GM12878 (cell line): ENCODE results near the gene CCDC15. TPM values are rescaled to one million over a fixed set of nuclear protein-coding genes. Genes with fewer than 3 reads are reported as not detected.

Experiments
- ATAC-seq: fragments of 200-7000 bp; cut with Tn5 transposase; 3 replicates; pipeline ENCODE4 v1.9.1; 2020; ENCODE audit warnings: mild to moderate bottlenecking, moderate library complexity
- BruUV-seq: library from RNA; stranded (reverse); fragments of 400-500 nt; replicated peaks from 2 replicates; lab custom pipeline; 2021; lab: Mats Ljungman, UMichigan
- CTCF ChIA-PET: fragments of 300-600 bp; sonication (Branson Sonifier 250); formaldehyde crosslinking; extraction: SDS; loops from one replicate; lab custom pipeline; 2021; ENCODE audit warnings: inconsistent platforms; lab: Yijun Ruan, JAX
- POLR2A ChIA-PET: fragments of 350-600 bp; formaldehyde crosslinking; extraction: SDS; loops from one replicate; lab custom pipeline; 2021; ENCODE audit warnings: inconsistent platforms; lab: Charles Lee
- RAD21 ChIA-PET: fragments of 300-600 bp; sonication (Branson Sonifier 250); formaldehyde crosslinking; loops from one replicate; lab custom pipeline; 2023; ENCODE audit warnings: antibody characterized with exemption; ENCODE audit not compliant: unreplicated experiment; lab: Charles Lee
- SMC1A ChIA-PET: fragments of 300-600 bp; sonication (Branson Sonifier 250); formaldehyde crosslinking; loops from one replicate; lab custom pipeline; 2023; ENCODE audit not compliant: unreplicated experiment, uncharacterized antibody; lab: Charles Lee
- DNase-seq: peaks from one replicate; pipeline ENCODE4 v3.0.0-alpha.2; 2011; ENCODE audit warnings: low read depth, low spot score
- FAIRE-seq: peaks from 3 replicates; lab custom pipeline; 2011; peaks lifted over from hg19 to GRCh38; lab: Jason Lieb, UNC
- H2AFZ ChIP-seq: 2 replicates; pipeline ENCODE4 v1.6.0; 2011; ENCODE audit warnings: low read depth, low read length, control low read depth; ENCODE audit not compliant: control insufficient read depth
- H3K27ac ChIP-seq: 2 replicates; pipeline ENCODE4 v1.5.1; 2011; ENCODE audit warnings: control low read depth; ENCODE audit not compliant: control insufficient read depth, insufficient read depth
- H3K27me3 ChIP-seq, 2 experiments: replicated peaks in 1 of 2; 2 replicates each; pipeline versions ENCODE4 v1.6.0 to v1.6.1; 2011; ENCODE audit warnings: low read length in 1 of 2; ENCODE audit not compliant: control insufficient read depth in 2 of 2, insufficient read depth in 2 of 2
- H3K36me3 ChIP-seq, 2 experiments: 2 replicates each; pipeline ENCODE4 v1.5.1; 2011; ENCODE audit warnings: low read length in 1 of 2; ENCODE audit not compliant: control insufficient read depth in 2 of 2, insufficient read depth in 2 of 2
- H3K4me1 ChIP-seq: 2 replicates; pipeline ENCODE4 v1.6.1; 2011; ENCODE audit warnings: mild to moderate bottlenecking, low read length, moderate library complexity, mixed read lengths; ENCODE audit not compliant: control insufficient read depth, insufficient read depth
- H3K4me2 ChIP-seq: 2 replicates; pipeline ENCODE4 v1.6.0; 2011; ENCODE audit warnings: control low read depth; ENCODE audit not compliant: control insufficient read depth, insufficient read depth
- H3K4me3 ChIP-seq: fragments of 200-600 bp; sonication (generic); 2 replicates; pipeline ENCODE4 v1.5.1; 2016
- H3K79me2 ChIP-seq: 2 replicates; pipeline ENCODE4 v1.6.0; 2011; ENCODE audit warnings: low read length; ENCODE audit not compliant: control insufficient read depth, insufficient read depth
- H3K9ac ChIP-seq: 2 replicates; pipeline ENCODE4 v1.8.0; 2011; ENCODE audit warnings: low read length, control low read depth, mixed read lengths; ENCODE audit not compliant: control insufficient read depth, insufficient read depth
- H3K9me3 ChIP-seq: replicated peaks from 3 replicates; pipeline ENCODE4 v1.5.1; 2011; ENCODE audit warnings: mild to moderate bottlenecking, low read length; ENCODE audit not compliant: control insufficient read depth, insufficient read depth
- H4K20me1 ChIP-seq: 2 replicates; pipeline ENCODE4 v1.6.0; 2011; ENCODE audit not compliant: control insufficient read depth, insufficient read depth
- ETV6 ChIP-seq, 2 experiments: fragments of 450-650 bp in 1 of 2; IDR thresholded peaks in 1 of 2; conservative IDR thresholded peaks in 1 of 2; 2 replicates each; pipeline ENCODE4 v1.6.1; 2014; ENCODE audit warnings: antibody characterized with exemption in 1 of 2, borderline replicate concordance in 1 of 2, low read depth in 1 of 2, mild to moderate bottlenecking in 1 of 2, moderate library complexity in 1 of 2
- GABPA ChIP-seq: IDR thresholded peaks from 2 replicates; pipeline ENCODE4 v1.6.1; 2014; ENCODE audit warnings: antibody characterized with exemption, low read depth, mild to moderate bottlenecking, inconsistent platforms
- IRF4 ChIP-seq: IDR thresholded peaks from 2 replicates; pipeline ENCODE4 v1.6.1; 2011; ENCODE audit warnings: low read depth, low read length
- KDM1A ChIP-seq: fragments of 200-600 bp; sonication (generic); IDR thresholded peaks from 2 replicates; pipeline ENCODE4 v1.6.1; 2016; ENCODE audit warnings: borderline replicate concordance
- MYC ChIP-seq: IDR thresholded peaks from 2 replicates; pipeline ENCODE4 v1.6.1; 2011; ENCODE audit warnings: mild to moderate bottlenecking, low read length, moderate library complexity, inconsistent platforms; ENCODE audit not compliant: insufficient read depth, insufficient replicate concordance, insufficient read length, severe bottlenecking
- NFYA ChIP-seq: IDR thresholded peaks from 2 replicates; pipeline ENCODE4 v1.6.1; 2011; ENCODE audit warnings: low read depth, mild to moderate bottlenecking, low read length, improper control_type of control experiment, borderline replicate concordance
- NR2C1 ChIP-seq: fragments of 450-650 bp; IDR thresholded peaks from 2 replicates; pipeline ENCODE4 v1.6.1; 2017; ENCODE audit warnings: antibody characterized with exemption, mild to moderate bottlenecking, moderate library complexity
- NR2F1 ChIP-seq: fragments of 450-650 bp; conservative IDR thresholded peaks from 2 replicates; pipeline ENCODE4 v1.6.1; 2017; ENCODE audit warnings: mild to moderate bottlenecking
- RB1 ChIP-seq: fragments of 450-650 bp; formaldehyde crosslinking; IDR thresholded peaks from 2 replicates; pipeline ENCODE4 v1.6.1; 2017; ENCODE audit warnings: mild to moderate bottlenecking, borderline replicate concordance
- RFX5 ChIP-seq: IDR thresholded peaks from 2 replicates; pipeline ENCODE4 v1.6.1; 2011; ENCODE audit warnings: low read depth, low read length, improper control_type of control experiment
- RUNX3 ChIP-seq: IDR thresholded peaks from 2 replicates; pipeline ENCODE4 v1.6.1; 2012; ENCODE audit warnings: low read length, inconsistent platforms
- SUZ12 ChIP-seq: fragments of 200-600 bp; sonication (generic); IDR thresholded peaks from one replicate; pipeline ENCODE4 v1.6.1; 2018; ENCODE audit warnings: antibody characterized with exemption, mild to moderate bottlenecking; ENCODE audit not compliant: unreplicated experiment
- WGBS: methylation state at CpG from one replicate; pipeline ENCODE4 v1.1.6; 2016; ENCODE audit warnings: low lambda C conversion rate; ENCODE audit not compliant: insufficient replicate concordance, insufficient coverage; ENCODE audit errors: missing lambda C conversion rate; 5-methylcytosine and 5-hydroxymethylcytosine counted together
- in situ Hi-C: fragments of 300-500 bp; cut with MboI; formaldehyde crosslinking; loops from 9 replicates; pipeline ENCODE4 v1.14.3; 2018; ENCODE audit warnings: mixed read lengths
- intact Hi-C: fragments of 100-400 bp; cut with micrococcal nuclease; formaldehyde crosslinking; loops from one replicate; pipeline ENCODE4 v1.14.2; 2022; ENCODE audit not compliant: unreplicated experiment
- polyA plus RNA-seq, 11 experiments: library from polyadenylated mRNA; depleted of rRNA in 4 of 11; unstranded in 6 of 11; stranded (reverse) in 5 of 11; fragments of >200 nt; fragmentation: Nextera tagmentation in 4 of 11; fragmentation: Illumina TruSeq in 1 of 11; extraction: Ambion mirVana in 4 of 11; extraction: Trizol in 1 of 11; gene quantifications; 1 replicate in 1 of 11; 2 replicates in 10 of 11; pipeline versions ENCODE4 v1.2.1 to v1.2.3, GENCODE V29; 2011 to 2016; ENCODE audit warnings: inconsistent platforms in 2 of 11, missing spikeins in 2 of 11, low read depth in 1 of 11
- total RNA-seq, 4 experiments: library from RNA; depleted of rRNA in 3 of 4; stranded (reverse); fragments of >200 nt in 3 of 4; fragmentation: Illumina TruSeq in 1 of 4; extraction: Trizol in 1 of 4; gene quantifications; 2 replicates each; pipeline versions ENCODE4 v1.2.1 to v1.2.3, GENCODE V29; 2013 to 2021

Gene CCDC15
- total and polyA plus RNA-seq, 10 of the 15 experiments (the other 5 are each of a cell fraction or from before 2014, with no cell fraction given), result 2.0 to 5.3 (median 3.3) TPM

DNA sequence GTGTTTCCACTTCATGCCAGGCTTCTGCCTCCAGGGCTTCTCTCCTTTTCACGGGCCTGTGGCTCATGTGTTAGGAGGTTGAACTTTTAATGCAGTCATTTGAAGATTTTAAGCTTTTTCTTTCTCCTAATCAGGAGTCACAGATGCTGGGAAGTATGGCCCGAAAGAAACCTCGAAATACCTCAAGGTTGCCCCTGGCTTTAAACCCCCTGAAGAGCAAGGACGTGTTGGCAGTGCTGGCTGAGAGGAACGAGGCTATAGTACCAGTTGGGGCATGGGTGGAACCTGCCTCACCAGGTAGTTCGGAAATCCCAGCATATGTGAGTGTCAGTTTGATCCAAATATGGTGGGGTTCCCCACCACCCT lies 571 bp downstream of the CCDC15 start:
- no peak for ATAC-seq
- ChIA-PET SMC1A (interaction anchor here (1.3 to 1.8 kb wide), 6 partner anchors 15 to 193 kb away, joined by 3 to 9 read pairs (median 4); partner anchors contain the start of genes SLC37A2 and TMEM218), RAD21 (interaction anchor here (1.1 to 1.8 kb wide), 5 partner anchors 116 to 157 kb away, joined by 3 to 8 read pairs (median 4); partner anchors contain the start of gene TMEM218), POLR2A (interaction anchor here (0.6 to 1.8 kb wide), 5 partner anchors 116 to 598 kb away, joined by 3 to 12 read pairs (median 6); partner anchors contain the start of gene TMEM218), CTCF (interaction anchor here (1.4 to 2.8 kb wide), 6 partner anchors 78 to 450 kb away, joined by 4 to 17 read pairs (median 6); no protein-coding TSS in a partner anchor)
- Histone ChIP-seq H3K27ac (peak overlapping the region; percentile 42), H4K20me1 (no peaks in the 10 kb centered on the region), H3K27me3 (no peaks in the 10 kb centered on the region), H3K4me2 (peak overlapping the region; percentile 77), H3K4me1 (no peaks in the 10 kb centered on the region; the same call in 1 of the 2 replicates), H3K9me3 (no peaks in the 10 kb centered on the region), H3K9ac (peak overlapping the region; percentile 64; the same call in 1 of the 2 replicates), H3K36me3 (no peaks in the 10 kb centered on the region), H3K4me3 (peak overlapping the region; percentile 79), H3K79me2 (no peaks in the 10 kb centered on the region), H2AFZ (peak overlapping the region; percentile 94)
- no peak for TF ChIP-seq IRF4
- TF ChIP-seq NFYA, result no peak
- TF ChIP-seq RB1, result no peak
- no peak for TF ChIP-seq NR2C1
- no peak for TF ChIP-seq MYC
- no peak for TF ChIP-seq RFX5
- no peak for TF ChIP-seq GABPA
- no peak for TF ChIP-seq ETV6 (conservative IDR thresholded peaks at IDR 0.05 in 1 of 2, IDR thresholded peaks at IDR 0.05 in 1 of 2; ENCODE audit: borderline replicate concordance in 1 of 2, low read depth in 1 of 2)
- TF ChIP-seq SUZ12, result no peak
- TF ChIP-seq KDM1A, result no peak
- TF ChIP-seq NR2F1, result no peak
- TF ChIP-seq RUNX3, result no peak
- intact Hi-C loops (loop anchor here (2.0 kb wide), 1 partner anchor 118 kb away; no protein-coding TSS in a partner anchor), in situ Hi-C loops (loop anchor here (10.0 to 25.0 kb wide), 2 partner anchors 190 to 933 kb away; partner anchors contain the start of gene HYLS1)
- BruUV-seq, result TSS peak; percentile 80
- 57% methylated on average over 6 of the region's 6 CpGs for WGBS
- DNase-seq, result no peak
- no peak for FAIRE-seq
